SK-N-SH (cell line): ENCODE results near the gene LBHD1. TPM values are rescaled to one million over a fixed set of nuclear protein-coding genes. Genes with fewer than 3 reads are reported as not detected.

Experiments used
- CTCF ChIA-PET: fragments of 300-600, 350-600 bp; formaldehyde crosslinking; extraction: SDS; loops from one replicate; lab custom pipeline; 2021; lab: Yijun Ruan, JAX
- POLR2A ChIA-PET: fragments of 350-600 bp; sonication (Branson Sonifier 250); formaldehyde crosslinking; extraction: SDS; loops from one replicate; lab custom pipeline; 2020; ENCODE audit warnings: antibody characterized with exemption, inconsistent platforms; lab: Yijun Ruan, JAX
- DNase-seq: peaks from one replicate; pipeline ENCODE4 v3.0.0; 2012
- H2AFZ ChIP-seq: fragments of 200-600 bp; sonication (generic); 2 replicates; pipeline ENCODE4 v1.8.1; 2016; ENCODE audit warnings: antibody characterized with exemption, mild to moderate bottlenecking, low read depth
- H3F3A ChIP-seq: fragments of 200-600 bp; sonication (generic); replicated peaks from 2 replicates; pipeline ENCODE3; 2016; ENCODE audit warnings: antibody characterized with exemption, mild to moderate bottlenecking; ENCODE audit not compliant: insufficient read depth
- H3K27ac ChIP-seq, 2 experiments: fragments of 200-500 bp in 1 of 2; fragments of 200-600 bp in 1 of 2; sonication (Bioruptor generic) in 1 of 2; sonication (generic), shearing (Covaris generic) in 1 of 2; 2 replicates each; pipeline versions ENCODE4 v1.5.1 to v1.6.1; 2014 to 2016; ENCODE audit warnings: low read depth in 2 of 2, inconsistent platforms in 1 of 2, low read length in 1 of 2, mild to moderate bottlenecking in 1 of 2, mixed read lengths in 1 of 2
- H3K27me3 ChIP-seq: fragments of 200-600 bp; sonication (generic), shearing (Covaris generic); 2 replicates; pipeline ENCODE4 v1.6.1; 2016; ENCODE audit warnings: mixed run types; ENCODE audit not compliant: insufficient read depth
- H3K36me3 ChIP-seq, 2 experiments: fragments of 200-500 bp in 1 of 2; fragments of 200-600 bp in 1 of 2; sonication (Bioruptor generic) in 1 of 2; sonication (generic) in 1 of 2; replicated peaks in 1 of 2; 2 replicates each; pipeline versions ENCODE3 to v1.5.1; 2014 to 2016; ENCODE audit warnings: low read length in 1 of 2, mild to moderate bottlenecking in 1 of 2; ENCODE audit not compliant: insufficient read depth in 2 of 2, control insufficient read depth in 1 of 2
- H3K4me1 ChIP-seq, 2 experiments: fragments of 200-500 bp in 1 of 2; fragments of 200-600 bp in 1 of 2; sonication (Bioruptor generic) in 1 of 2; sonication (generic), shearing (Covaris generic) in 1 of 2; 2 replicates each; pipeline versions ENCODE4 v1.5.1 to v1.6.1; 2014 to 2016; ENCODE audit warnings: low read depth in 1 of 2, low read length in 1 of 2, mixed run types in 1 of 2; ENCODE audit not compliant: insufficient read depth in 2 of 2, control insufficient read depth in 1 of 2
- H3K4me2 ChIP-seq: fragments of 200-600 bp; sonication (generic), shearing (Covaris generic); 2 replicates; pipeline ENCODE4 v1.6.1; 2017; ENCODE audit warnings: mixed run types
- H3K4me3 ChIP-seq, 2 experiments: fragments of 200-500 bp in 1 of 2; fragments of 200-600 bp in 1 of 2; sonication (Bioruptor generic) in 1 of 2; sonication (generic), shearing (Covaris generic) in 1 of 2; 2 replicates each; pipeline versions ENCODE4 v1.5.1 to v1.8.1; 2014 to 2016; ENCODE audit warnings: low read depth in 2 of 2, inconsistent platforms in 1 of 2, low read length in 1 of 2, mild to moderate bottlenecking in 1 of 2, mixed read lengths in 1 of 2, moderate library complexity in 1 of 2
- H3K79me2 ChIP-seq: fragments of 200-600 bp; sonication (generic); 2 replicates; pipeline ENCODE4 v1.8.1; 2017; ENCODE audit warnings: mild to moderate bottlenecking; ENCODE audit not compliant: insufficient read depth
- H3K9ac ChIP-seq: fragments of 200-600 bp; sonication (generic); 2 replicates; pipeline ENCODE4 v1.6.1; 2017; ENCODE audit warnings: mixed run types
- H3K9me2 ChIP-seq: fragments of 200-600 bp; sonication (generic); 2 replicates; pipeline ENCODE4 v1.6.1; 2017; ENCODE audit warnings: mixed run types
- H3K9me3 ChIP-seq: fragments of 200-600 bp; sonication (generic); 2 replicates; pipeline ENCODE4 v1.6.1; 2017; ENCODE audit warnings: mixed run types, mild to moderate bottlenecking, moderate library complexity
- H4K20me1 ChIP-seq: fragments of 200-600 bp; sonication (generic); 2 replicates; pipeline ENCODE4 v1.6.1; 2017; ENCODE audit warnings: mild to moderate bottlenecking, mixed run types; ENCODE audit not compliant: insufficient read depth
- CTCF ChIP-seq: fragments of 200-600 bp; sonication (generic); IDR thresholded peaks from 2 replicates; pipeline ENCODE4 v1.6.1; 2017; ENCODE audit warnings: antibody characterized with exemption, mild to moderate bottlenecking, moderate library complexity
- EP300 ChIP-seq, 2 experiments: IDR thresholded peaks; 2 replicates each; pipeline versions ENCODE4 v1.4.0 to v1.6.1; 2012; ENCODE audit warnings: borderline replicate concordance in 1 of 2, low read depth in 1 of 2, low read length in 1 of 2
- EZH2phosphoT487 ChIP-seq: fragments of 200-600 bp; sonication (generic); IDR thresholded peaks from 2 replicates; pipeline ENCODE4 v1.6.1; 2017; ENCODE audit warnings: low read depth, mixed run types, mild to moderate bottlenecking, antibody characterized with exemption, moderate library complexity, borderline replicate concordance
- GATA2 ChIP-seq: sonication (generic); formaldehyde crosslinking; IDR thresholded peaks from 2 replicates; pipeline ENCODE4 v1.5.0; 2020; ENCODE audit warnings: mild to moderate bottlenecking, missing genetic modification reagents
- NFIC ChIP-seq: IDR thresholded peaks from 2 replicates; pipeline ENCODE4 v1.4.0; 2012; ENCODE audit warnings: borderline replicate concordance
- RAD21 ChIP-seq: IDR thresholded peaks from 2 replicates; pipeline ENCODE4 v1.6.1; 2012; ENCODE audit warnings: mild to moderate bottlenecking, low read length
- RFX5 ChIP-seq: IDR thresholded peaks from 2 replicates; pipeline ENCODE4 v1.6.1; 2012; ENCODE audit warnings: mild to moderate bottlenecking, improper control_type of control experiment, low read length
- ZBTB33 ChIP-seq: IDR thresholded peaks from 2 replicates; pipeline ENCODE4 v1.4.0; 2012; ENCODE audit warnings: low read depth, borderline replicate concordance
- whole genome bisulfite sequencing: methylation state at CpG from one replicate; pipeline ENCODE4 v1.1.6; 2017; ENCODE audit warnings: low lambda C conversion rate; 5-methylcytosine and 5-hydroxymethylcytosine counted together
- polyA plus RNA-seq, 3 experiments: library from polyadenylated mRNA; depleted of rRNA; stranded (reverse); fragments of >200 nt; gene quantifications; 2 replicates each; pipeline ENCODE4 v1.2.3, GENCODE V29; 2012
- TF ChIP-seq, protein P1 (sequence below): fragments of 150-350 bp; IDR thresholded peaks from 2 replicates; pipeline ENCODE4 v1.6.1; 2017; ENCODE audit warnings: antibody characterized with exemption, low read length, low read depth, borderline replicate concordance

Gene LBHD1
- polyA plus RNA-seq, 1 of the 3 experiments (the other 2 are of a cell fraction), result 9.7 TPM

DNA sequence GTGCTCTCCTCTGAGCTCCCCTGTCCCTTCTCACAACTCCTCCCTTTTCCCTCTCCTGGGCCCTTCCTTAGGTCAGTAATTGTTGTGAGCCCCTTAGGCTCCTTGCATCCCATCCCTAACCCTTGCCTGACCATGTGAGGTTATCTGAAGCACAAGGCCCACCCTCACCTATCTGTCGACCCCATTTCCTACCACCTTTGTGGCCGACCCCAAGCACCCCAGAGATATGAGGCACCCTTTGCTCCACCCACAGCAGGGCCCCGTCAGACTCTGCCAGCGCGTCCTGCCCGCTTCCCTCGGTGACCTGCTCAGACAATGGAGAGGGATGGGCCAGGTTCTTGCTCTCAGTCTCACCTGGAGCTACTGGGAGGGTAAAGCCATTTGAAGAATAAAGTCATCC is 36.7 kb upstream of the LBHD1 start:
- H4K20me1 ChIP-seq, result no peaks in the 10 kb centered on the region
- H3K9me3 ChIP-seq, result no peaks in the 10 kb centered on the region
- POLR2A ChIA-PET, result interaction anchor here (0.6 to 4.0 kb wide), 10 partner anchors 17 to 181 kb away, joined by 3 to 24 read pairs (median 4); partner anchors contain the start of genes C11orf98, CSKMT, HNRNPUL2 and LBHD1
- H3K4me3 ChIP-seq, result peak overlapping the region; percentile 48 to 59
- peaks cover 31 to 36% of the 10 kb centered on the region in 2 experiments for H3K36me3 ChIP-seq
- peaks cover 50% of the 10 kb centered on the region for H3F3A ChIP-seq
- H3K9ac ChIP-seq, result peak overlapping the region; percentile 70
- TF ChIP-seq EZH2phosphoT487 (no peak), GATA2 (CRISPR knock-in tag) (no peak)
- TF ChIP-seq, protein P1, sequence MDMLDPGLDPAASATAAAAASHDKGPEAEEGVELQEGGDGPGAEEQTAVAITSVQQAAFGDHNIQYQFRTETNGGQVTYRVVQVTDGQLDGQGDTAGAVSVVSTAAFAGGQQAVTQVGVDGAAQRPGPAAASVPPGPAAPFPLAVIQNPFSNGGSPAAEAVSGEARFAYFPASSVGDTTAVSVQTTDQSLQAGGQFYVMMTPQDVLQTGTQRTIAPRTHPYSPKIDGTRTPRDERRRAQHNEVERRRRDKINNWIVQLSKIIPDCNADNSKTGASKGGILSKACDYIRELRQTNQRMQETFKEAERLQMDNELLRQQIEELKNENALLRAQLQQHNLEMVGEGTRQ, result no peak
- DNase-seq, result no peak
- peaks cover 22 to 45% of the 10 kb centered on the region in 2 experiments; a peak in 3 of 4 replicates for H3K4me1 ChIP-seq
- no peaks in the 10 kb centered on the region for H3K27me3 ChIP-seq
- WGBS, result 54% methylated on average over 7 of the region's 7 CpGs
- H3K4me2 ChIP-seq, result peak overlapping the region; percentile 81
- H3K79me2 ChIP-seq, result peaks cover 12% of the 10 kb centered on the region; the same call in 1 of the 2 replicates
- CTCF ChIA-PET, result interaction anchor here (0.6 to 6.6 kb wide), 5 partner anchors 14 to 176 kb away, joined by 3 to 48 read pairs (median 3); partner anchors contain the start of gene HNRNPUL2
- H3K27ac ChIP-seq, result peak overlapping the region; percentile 85 to 87
- H2AFZ ChIP-seq, result 0 out of 2 replicates have a peak overlapping the region, but pooled peaks have one; percentile 13
- no peaks in the 10 kb centered on the region for H3K9me2 ChIP-seq

GRCh38 chr11:62708392-62708791 is 36.3 kb upstream of the LBHD1 start:
- Histone ChIP-seq H3K9me3 (no peaks in the 10 kb centered on the region), H3K9me2 (no peaks in the 10 kb centered on the region), H3K36me3 (peaks cover 28 to 32% of the 10 kb centered on the region in 2 experiments), H3K4me1 (peaks cover 22 to 45% of the 10 kb centered on the region in 2 experiments; a peak in 3 of 4 replicates), H3K27ac (peak overlapping the region; percentile 85 to 87; a peak in 2 of 4 replicates), H2AFZ (no peak overlapping the region), H3F3A (peaks cover 49% of the 10 kb centered on the region), H3K9ac (no peak overlapping the region), H4K20me1 (no peaks in the 10 kb centered on the region), H3K79me2 (peaks cover 12% of the 10 kb centered on the region; the same call in 1 of the 2 replicates), H3K4me2 (peak overlapping the region; percentile 81), H3K27me3 (no peaks in the 10 kb centered on the region), H3K4me3 (peak overlapping the region in 1 of 2 experiments; percentile 48; a peak in 2 of 4 replicates)
- WGBS, result 95% methylated on average over 5 of the region's 5 CpGs
- TF ChIP-seq RFX5 (no peak), EP300 (IDR thresholded peaks at IDR 0.05; ENCODE audit: borderline replicate concordance in 1 of 2, low read depth in 1 of 2, low read length in 1 of 2) (no peak), NFIC (no peak)
- CTCF ChIA-PET, result interaction anchor here (0.6 to 6.6 kb wide), 6 partner anchors 14 to 176 kb away, joined by 3 to 48 read pairs (median 3); partner anchors contain the start of gene HNRNPUL2
- POLR2A ChIA-PET, result interaction anchor here (0.5 to 4.0 kb wide), 7 partner anchors 17 to 131 kb away, joined by 3 to 24 read pairs (median 5); partner anchors contain the start of genes C11orf98, CSKMT, HNRNPUL2 and LBHD1
- DNase-seq, result no peak

DNA sequence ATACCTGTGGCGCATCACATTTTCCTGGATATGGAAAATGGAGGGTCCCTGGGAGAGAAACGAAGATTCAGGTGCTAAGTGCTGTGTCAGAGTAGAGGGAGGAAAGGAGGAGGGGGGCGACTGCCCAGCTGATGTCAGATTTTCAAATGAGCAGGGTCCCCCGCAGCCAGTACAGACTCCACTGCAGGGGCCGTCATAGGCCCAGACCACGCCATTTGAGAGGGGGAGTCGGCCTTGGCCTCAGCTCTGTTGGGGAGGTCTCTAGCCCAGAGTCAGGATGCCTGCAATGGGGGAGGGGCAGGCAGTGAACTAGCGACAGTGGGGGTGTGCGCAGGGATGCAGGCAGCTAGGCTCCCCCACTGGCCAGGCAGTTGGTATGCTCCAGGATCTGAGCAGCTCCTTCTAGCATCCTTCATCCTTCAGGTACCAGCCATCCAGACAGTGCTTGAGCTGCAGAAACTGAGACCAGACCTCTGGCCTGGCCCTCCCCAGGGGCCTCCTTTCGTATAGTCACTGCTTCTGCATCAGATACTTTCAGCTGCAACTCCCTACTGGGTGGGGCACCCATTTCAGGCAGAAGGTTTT is 35.3 kb upstream of the LBHD1 start, which contains the start of the genes BSCL2 and GNG3:
Gene BSCL2 (minus strand): TSS at position 148 of the 585 bp plus-strand sequence. CDS start 229 bp downstream, outside the sequence.
Gene GNG3 (plus strand): TSS at position 400 of the 585 bp plus-strand sequence. CDS start 620 bp downstream, outside the sequence.
- CTCF ChIA-PET, result interaction anchor here (1.3 to 6.6 kb wide), 5 partner anchors 13 to 119 kb away, joined by 3 to 48 read pairs (median 5); partner anchors contain the start of gene HNRNPUL2
- POLR2A ChIA-PET, result interaction anchor here (0.6 to 3.3 kb wide), 8 partner anchors 22 to 997 kb away, joined by 3 to 26 read pairs (median 6); partner anchors contain the start of genes C11orf98, CSKMT, TUT1 and ZBTB3
- peak within 1 kb of the TSS; percentile 81 for H3K4me2 ChIP-seq
- TF ChIP-seq ZBTB33 (no peak), RAD21 (no peak), CTCF (no peak)

More for the DNA sequence above, 35.3 kb upstream of the LBHD1 start, which contains the start of the genes BSCL2 and GNG3:
- peaks cover 39% of the 10 kb centered on the region for H3F3A ChIP-seq
- no peaks in the 10 kb centered on the region for H4K20me1 ChIP-seq
- H3K4me1 ChIP-seq, result peaks cover 22 to 45% of the 10 kb centered on the region in 2 experiments; a peak in 3 of 4 replicates
- H3K9me2 ChIP-seq, result no peaks in the 10 kb centered on the region
- peak within 1 kb of the TSS; percentile 64; the same call in 1 of the 2 replicates for H2AFZ ChIP-seq
- H3K9me3 ChIP-seq, result no peaks in the 10 kb centered on the region
- no peak within 1 kb of the TSS for H3K9ac ChIP-seq
- peaks cover 18 to 23% of the 10 kb centered on the region in 2 experiments for H3K36me3 ChIP-seq
- no peaks in the 10 kb centered on the region for H3K27me3 ChIP-seq
- 93% methylated on average over 9 of the region's 10 CpGs for WGBS
- peak; percentile 39 for DNase-seq
- H3K4me3 ChIP-seq, result peak within 1 kb of the TSS; percentile 48 to 67
- peaks cover 12% of the 10 kb centered on the region; the same call in 1 of the 2 replicates for H3K79me2 ChIP-seq
- peak within 1 kb of the TSS; percentile 84 to 89 for H3K27ac ChIP-seq
